Left cardiac atrium (tissue), 4 donors: Measurements from ENCODE around the gene FARS2. TPM values are rescaled to one million over a fixed set of nuclear protein-coding genes. Genes with fewer than 3 reads are reported as not detected.

Experiments
- ATAC-seq, 2 donors: fragments of 200-7000 bp; cut with Tn5 transposase; one replicate each; pipeline ENCODE4 v1.9.1; 2020; ENCODE audit warnings: mild to moderate bottlenecking in 2 of 2, moderate library complexity in 2 of 2
- DNase-seq: peaks from one replicate; pipeline ENCODE4 v3.0.0-alpha.2; 2020
- intact Hi-C, 2 donors: fragments of 100-400 bp; cut with DNase I; formaldehyde crosslinking; loops; one replicate each; pipeline versions ENCODE4 v1.14.1 to v1.15.1; 2022 to 2023
- total RNA-seq, 2 donors: library from RNA; stranded (reverse); fragmentation: NEBNext Ultra II Directional; extraction: Animal tissue kit (Norgen Biotek cat#: 25700); gene quantifications; one replicate each; pipeline ENCODE4 v1.2.1, GENCODE V29; 2021
- donor health status: DM: no; HTN: yes; CAD: no.
- donor health status: DM: no; HTN: yes; CAD: no; lungs with severe emphysema.
- donor health status: DM: yes; HTN: yes; CAD: no.
- donor health status: Dilated cardiomyopathy.

FARS2 gene
- total RNA-seq, 2 donors from 2014 or later = 14.6 to 16.4 TPM

- intact Hi-C loops = no loop called here
- DNase-seq = no peak
- no peak for ATAC-seq
Observed at GRCh38 chr6:5246141-5247097, 14.9 kb upstream of the FARS2 start.

- intact Hi-C loops = no loop called here
- DNase-seq (no peak), ATAC-seq (no peak)
Observed at GRCh38 chr6:5247201-5247600, 14.1 kb upstream of the FARS2 start.

- no peak for DNase-seq
- ATAC-seq = no peak
- intact Hi-C loops = no loop called here
Observed at GRCh38 chr6:5248302-5249098, 12.8 kb upstream of the FARS2 start.

GRCh38 chr6:5249451-5250122 lies 11.7 kb upstream of the FARS2 start:
- intact Hi-C loops = no loop called here

GRCh38 chr6:5250451-5250850 lies 10.9 kb upstream of the FARS2 start:
- intact Hi-C loops = no loop called here
- ATAC-seq (no peak), DNase-seq (no peak)

More at GRCh38 chr6:5249451-5250122, 11.7 kb upstream of the FARS2 start:
- ATAC-seq = no peak
- no peak for DNase-seq

GRCh38 chr6:5250911-5251310 lies 10.4 kb upstream of the FARS2 start:
- no peak for DNase-seq
- intact Hi-C loops = no loop called here
- no peak for ATAC-seq

GRCh38 chr6:5256952-5257351 lies 4.4 kb upstream of the FARS2 start:
- ATAC-seq = no peak
- intact Hi-C loops = no loop called here
- DNase-seq = no peak

- intact Hi-C loops = no loop called here
- no peak for DNase-seq
- no peak for ATAC-seq
Observed at GRCh38 chr6:5257400-5257799, 3.9 kb upstream of the FARS2 start.

GRCh38 chr6:5259428-5259827 lies 1.9 kb upstream of the FARS2 start:
- ATAC-seq (no peak), DNase-seq (no peak)
- intact Hi-C loops = no loop called here

- peak; percentile 60 to 73 for ATAC-seq
- intact Hi-C loops = no loop called here
- peak; percentile 63 for DNase-seq
Observed at GRCh38 chr6:5260111-5260620, 1.1 kb upstream of the FARS2 start.

GRCh38 chr6:5261545-5262109 lies 314 bp downstream of the FARS2 start:
- intact Hi-C loops = no loop called here
- ATAC-seq = no peak
- DNase-seq = no peak

GRCh38 chr6:5266423-5266822 lies 5.1 kb downstream of the FARS2 start:
- DNase-seq = no peak
- intact Hi-C loops = no loop called here
- no peak for ATAC-seq

GRCh38 chr6:5270093-5270680 lies 8.9 kb downstream of the FARS2 start:
- intact Hi-C loops = no loop called here
- DNase-seq (no peak), ATAC-seq (no peak)

- intact Hi-C loops = no loop called here
- no peak for ATAC-seq
- no peak for DNase-seq
Observed at GRCh38 chr6:5271926-5272325, 10.6 kb downstream of the FARS2 start.

- DNase-seq (no peak), ATAC-seq (no peak)
- intact Hi-C loops = no loop called here
Observed at GRCh38 chr6:5274231-5274630, 12.9 kb downstream of the FARS2 start.

- DNase-seq (no peak), ATAC-seq (no peak)
- intact Hi-C loops = no loop called here
Observed at GRCh38 chr6:5275497-5275896, 14.2 kb downstream of the FARS2 start.

GRCh38 chr6:5276581-5276980 lies 15.3 kb downstream of the FARS2 start:
- intact Hi-C loops = no loop called here
- DNase-seq = no peak

GRCh38 chr6:5277589-5277988 lies 16.3 kb downstream of the FARS2 start:
- ATAC-seq (no peak), DNase-seq (no peak)
- intact Hi-C loops = no loop called here

More at GRCh38 chr6:5276581-5276980, 15.3 kb downstream of the FARS2 start:
- peak in 1 of 2 donors; percentile 14 for ATAC-seq

GRCh38 chr6:5278047-5278446 lies 16.7 kb downstream of the FARS2 start:
- ATAC-seq = no peak

More at GRCh38 chr6:5278047-5278446, 16.7 kb downstream of the FARS2 start:
- intact Hi-C loops = no loop called here
- no peak for DNase-seq
